GM12892 (cell line): Measurements from ENCODE around the gene ABHD16B.

Experiments used
- POLR2A ChIP-seq: IDR thresholded peaks from 2 replicates; pipeline ENCODE4 v1.6.1; 2011; ENCODE audit warnings: low read depth, low read length, control low read depth
- POLR2AphosphoS5 ChIP-seq: IDR thresholded peaks from 2 replicates; pipeline ENCODE4 v1.6.1; 2011; ENCODE audit warnings: low read depth, low read length, control low read depth
- TAF1 ChIP-seq: IDR thresholded peaks from 2 replicates; pipeline ENCODE4 v1.6.1; 2011; ENCODE audit warnings: low read depth, mild to moderate bottlenecking, control low read depth, low read length, borderline replicate concordance

- TF ChIP-seq POLR2A (no peak), TAF1 (no peak), POLR2AphosphoS5 (no peak)
These were observed 35.8 kb upstream of the ABHD16B start for GRCh38 chr20:63825331-63826118.
